ENCODE results near the gene CCL16. TPM values are rescaled to one million over a fixed set of nuclear protein-coding genes. Genes with fewer than 3 reads are reported as not detected.
"Not testable (repeated sequence)": the region's sequence is repeated elsewhere in the genome, so short reads cannot be mapped to it uniquely, and the experiment has no call there.

The CCL16 gene
- polyA plus RNA-seq, 10 donors, result 0.11 to 0.56 (median 0.17) TPM; not detected in 1

DNA sequence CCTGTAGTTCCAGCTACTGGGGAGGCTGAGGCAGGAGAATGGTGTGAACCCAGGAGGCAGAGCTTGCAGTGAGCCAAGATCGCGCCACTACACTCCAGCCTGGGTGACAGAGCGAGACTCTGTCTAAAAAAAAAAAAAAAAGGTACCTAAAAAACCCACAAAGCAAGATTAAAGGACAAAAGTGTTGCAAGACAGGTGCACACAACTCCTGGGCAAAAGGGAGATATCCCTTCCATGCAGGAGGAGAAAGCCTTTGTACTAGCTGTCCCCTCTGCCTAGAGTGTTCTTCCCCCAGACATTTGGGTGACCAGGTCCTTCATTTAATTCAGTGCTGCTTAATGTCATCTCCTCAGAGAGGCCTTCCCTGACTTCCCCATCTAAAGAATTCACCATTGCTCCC is 42.8 kb downstream of the CCL16 start:
- DNase-seq, result not testable (repeated sequence)

GRCh38 chr17:35936063-35936462 is 45.2 kb downstream of the CCL16 start:
- no peak for DNase-seq

GRCh38 chr17:35934760-35935159 is 46.5 kb downstream of the CCL16 start:
- no peak for DNase-seq

DNA sequence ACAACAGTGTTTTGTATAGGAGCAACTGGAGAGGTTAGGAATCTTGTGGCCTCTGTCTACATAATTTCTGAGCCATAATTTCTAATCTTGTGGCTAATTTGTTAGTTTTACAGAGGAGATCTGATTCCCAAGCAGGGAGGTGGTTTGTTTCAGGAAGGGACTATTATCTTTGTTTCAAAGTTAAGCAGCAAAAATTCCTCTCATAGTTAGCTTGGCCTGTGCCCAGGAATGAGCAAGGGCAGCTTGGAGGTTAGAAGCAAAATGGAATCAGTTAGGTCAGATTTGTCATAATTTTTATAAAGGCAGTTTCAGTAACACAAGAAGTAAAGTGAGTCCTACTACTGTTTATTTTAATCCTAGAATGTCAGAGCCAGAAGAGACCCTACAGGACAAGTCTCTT is 48.7 kb downstream of the CCL16 start:
- peak in 1 of 3 donors; percentile 5 for DNase-seq

GRCh38 chr17:35931794-35932425 is 49.4 kb downstream of the CCL16 start:
- peak in 2 of 3 donors; percentile 31 to 67 for DNase-seq

- peak; percentile 52 to 86 (median 70) for DNase-seq
These were observed 50.9 kb downstream of the CCL16 start, which contains the start of gene RDM1 for GRCh38 chr17:35930211-35931065. RDM1 (minus strand) TSS chr17:35930773; CDS start chr17:35930727, 46 bp downstream.

- DNase-seq, result no peak
These were observed 53.6 kb downstream of the CCL16 start for GRCh38 chr17:35927714-35928113.

Other genes starting within 250 kb of the CCL16 start
- 1 to 10 TPM; 1.1 to 4.1 (median 2.1) TPM for gene RASL10B, start 249.9 kb downstream of the CCL16 start, polyA plus RNA-seq (ENCODE audit: insufficient read length in 10 of 10)
- gene GAS2L2, start 228.3 kb downstream of the CCL16 start, polyA plus RNA-seq (ENCODE audit: insufficient read length in 10 of 10), result not detected
- not detected for gene C17orf50, start 220.6 kb downstream of the CCL16 start, polyA plus RNA-seq (ENCODE audit: insufficient read length in 10 of 10)
- 1 to 10 TPM; 1.6 to 5.0 (median 3.2) TPM for gene MMP28, start 185.9 kb downstream of the CCL16 start, polyA plus RNA-seq (ENCODE audit: insufficient read length in 10 of 10)
- 100 to 1,000 TPM in 9 of 10 donors, 10 to 100 TPM in 1; 94.1 to 155 (median 124) TPM for gene TAF15, start 172.0 kb downstream of the CCL16 start, polyA plus RNA-seq (ENCODE audit: insufficient read length in 10 of 10)
- not detected for gene HEATR9, start 112.6 kb downstream of the CCL16 start, polyA plus RNA-seq (ENCODE audit: insufficient read length in 10 of 10)
- gene CCL5, start 101.1 kb downstream of the CCL16 start, polyA plus RNA-seq (ENCODE audit: insufficient read length in 10 of 10), result 1 to 10 TPM in 6 of 10 donors, under 1 TPM in 4; 0.41 to 7.3 (median 1.2) TPM
- gene RDM1, start 50.7 kb downstream of the CCL16 start, polyA plus RNA-seq (ENCODE audit: insufficient read length in 10 of 10), result 1 to 10 TPM in 2 of 10 donors, under 1 TPM in 8; 0.20 to 1.5 (median 0.60) TPM
- not detected for gene LYZL6, start 37.8 kb downstream of the CCL16 start, polyA plus RNA-seq (ENCODE audit: insufficient read length in 10 of 10)
- 10 to 100 TPM; 17.4 to 41.0 (median 32.6) TPM for gene CCL14, start 5.2 kb upstream of the CCL16 start, polyA plus RNA-seq (ENCODE audit: insufficient read length in 10 of 10)
- under 1 TPM in 1 of 10 donors, not detected in 9; 0.19 TPM for gene CCL15, start 20.1 kb upstream of the CCL16 start, polyA plus RNA-seq (ENCODE audit: insufficient read length in 10 of 10)
- gene CCL23, start 36.5 kb upstream of the CCL16 start, polyA plus RNA-seq (ENCODE audit: insufficient read length in 10 of 10), result under 1 TPM in 1 of 10 donors, not detected in 9; 0.32 TPM
- under 1 TPM in 2 of 10 donors, not detected in 8; 0.18 to 0.23 TPM for gene CCL18, start 82.8 kb upstream of the CCL16 start, polyA plus RNA-seq (ENCODE audit: insufficient read length in 10 of 10)
- gene CCL3, start 108.6 kb upstream of the CCL16 start, polyA plus RNA-seq (ENCODE audit: insufficient read length in 10 of 10), result 10 to 100 TPM in 3 of 10 donors, 1 to 10 TPM in 6, under 1 TPM in 1; 0.79 to 16.5 (median 6.4) TPM
- 10 to 100 TPM in 1 of 10 donors, 1 to 10 TPM in 8, under 1 TPM in 1; 0.48 to 16.8 (median 3.3) TPM for gene CCL4, start 122.3 kb upstream of the CCL16 start, polyA plus RNA-seq (ENCODE audit: insufficient read length in 10 of 10)
- gene TBC1D3B, start 195.1 kb upstream of the CCL16 start, polyA plus RNA-seq (ENCODE audit: insufficient read length in 10 of 10), result 10 to 100 TPM in 3 of 10 donors, 1 to 10 TPM in 7; 2.9 to 16.2 (median 7.5) TPM
- gene CCL3L1, start 215.3 kb upstream of the CCL16 start, polyA plus RNA-seq (ENCODE audit: insufficient read length in 10 of 10), result 10 to 100 TPM in 1 of 10 donors, 1 to 10 TPM in 3, under 1 TPM in 5, not detected in 1; 0.25 to 11.4 (median 0.95) TPM
- 10 to 100 TPM in 1 of 10 donors, 1 to 10 TPM in 6, under 1 TPM in 2, not detected in 1; 0.74 to 21.4 (median 2.5) TPM for gene CCL4L2, start 229.6 kb upstream of the CCL16 start, polyA plus RNA-seq (ENCODE audit: insufficient read length in 10 of 10)

All from muscle of back (tissue), 11 donors.